K562 (cell line): ENCODE results near the gene TMEM150A. TPM values are rescaled to one million over a fixed set of nuclear protein-coding genes. Genes with fewer than 3 reads are reported as not detected.

Source experiments
- ATAC-seq: fragments of 200-7000 bp; cut with Tn5 transposase; 3 replicates; pipeline ENCODE4 v1.9.1; 2020; ENCODE audit warnings: moderate library complexity
- BruUV-seq: library from RNA; stranded (reverse); fragments of 400-500 nt; replicated peaks from 2 replicates; lab custom pipeline; 2021; lab: Mats Ljungman, UMichigan
- CTCF ChIA-PET: fragments of 300-600 bp; formaldehyde crosslinking; extraction: SDS; loops from one replicate; lab custom pipeline; 2021; ENCODE audit warnings: low intra/inter-chr PET ratio; lab: Yijun Ruan, JAX
- POLR2A ChIA-PET: fragments of 300-600, 350-650 bp; sonication (Branson Sonifier 250); formaldehyde crosslinking; extraction: SDS; loops from one replicate; lab custom pipeline; 2021; ENCODE audit warnings: antibody characterized with exemption, inconsistent platforms; lab: Yijun Ruan, JAX
- DNase-seq, 4 experiments: peaks; one replicate each; pipeline versions ENCODE4 v3.0.0 to v3.0.0-alpha.2; 2011 to 2018; ENCODE audit warnings: low spot score in 3 of 4, mixed read lengths in 3 of 4; ENCODE audit errors: extremely low read depth in 1 of 4
- FAIRE-seq: peaks from 2 replicates; lab custom pipeline; 2011; peaks lifted over from hg19 to GRCh38; lab: Jason Lieb, UNC
- H2AFZ ChIP-seq: 2 replicates; pipeline ENCODE4 v1.6.0; 2011; ENCODE audit warnings: low read depth, low read length, control low read depth, inconsistent platforms
- H3K27ac ChIP-seq: fragments of 200-600 bp; 3 replicates; pipeline ENCODE4 v1.8.0; 2011; ENCODE audit warnings: low read depth, mild to moderate bottlenecking, control low read depth, inconsistent platforms, low read length, moderate library complexity, mixed read lengths; ENCODE audit errors: extremely low read depth
- H3K27me3 ChIP-seq, 2 experiments: fragments of 300-600 bp in 1 of 2; 2 replicates in 1 of 2; 3 replicates in 1 of 2; pipeline versions ENCODE4 v1.6.0 to v1.8.0; 2011; ENCODE audit warnings: inconsistent platforms in 2 of 2, low read length in 2 of 2, mild to moderate bottlenecking in 1 of 2, mixed read lengths in 1 of 2, moderate library complexity in 1 of 2; ENCODE audit not compliant: control insufficient read depth in 2 of 2, insufficient read depth in 2 of 2
- H3K36me3 ChIP-seq: fragments of 300-600 bp; 3 replicates; pipeline ENCODE4 v1.8.0; 2011; ENCODE audit warnings: mild to moderate bottlenecking, low read length, inconsistent platforms; ENCODE audit not compliant: control insufficient read depth, insufficient read depth
- H3K4me1 ChIP-seq, 2 experiments: fragments of 200-600 bp in 1 of 2; replicated peaks in 1 of 2; 2 replicates in 1 of 2; 3 replicates in 1 of 2; pipeline versions ENCODE4 v1.5.1 to v1.8.0; 2011; ENCODE audit warnings: inconsistent platforms in 2 of 2, low read length in 2 of 2, mild to moderate bottlenecking in 1 of 2, mixed read lengths in 1 of 2, moderate library complexity in 1 of 2; ENCODE audit not compliant: control insufficient read depth in 2 of 2, insufficient read depth in 2 of 2
- H3K4me2 ChIP-seq: 2 replicates; pipeline ENCODE4 v1.6.1; 2011; ENCODE audit warnings: low read length, control low read depth, inconsistent platforms, mixed read lengths; ENCODE audit not compliant: insufficient read depth
- H3K4me3 ChIP-seq: fragments of 200-600 bp; sonication (generic), shearing (Covaris generic); 2 replicates; pipeline ENCODE4 v1.5.1; 2016; ENCODE audit warnings: control low read depth, inconsistent platforms
- H3K79me2 ChIP-seq: fragments of 200-600 bp; 3 replicates; pipeline ENCODE4 v1.8.0; 2011; ENCODE audit warnings: low read length, inconsistent platforms; ENCODE audit not compliant: control insufficient read depth, insufficient read depth
- H3K9ac ChIP-seq, 2 experiments: 2 replicates each; pipeline versions ENCODE4 v1.6.0 to v1.6.1; 2011; ENCODE audit warnings: low read depth in 2 of 2, low read length in 2 of 2, control low read depth in 1 of 2, inconsistent platforms in 1 of 2, mild to moderate bottlenecking in 1 of 2, mixed read lengths in 1 of 2; ENCODE audit not compliant: insufficient read depth in 1 of 2
- H3K9me1 ChIP-seq: one replicate; pipeline ENCODE4 v1.6.0; 2011; ENCODE audit warnings: inconsistent platforms, mild to moderate bottlenecking, low read length, moderate library complexity; ENCODE audit not compliant: control insufficient read depth, insufficient read depth
- H3K9me3 ChIP-seq: replicated peaks from 2 replicates; pipeline ENCODE4 v1.5.1; 2011; ENCODE audit warnings: low read depth, low read length, inconsistent platforms; ENCODE audit not compliant: control insufficient read depth, insufficient read depth
- H4K20me1 ChIP-seq: replicated peaks from 2 replicates; pipeline ENCODE4 v1.6.1; 2011; ENCODE audit warnings: low read length, inconsistent platforms, mixed read lengths; ENCODE audit not compliant: control insufficient read depth, insufficient read depth
- CHD2 ChIP-seq: IDR thresholded peaks from 2 replicates; pipeline ENCODE4 v1.6.1; 2011; ENCODE audit warnings: low read depth, low read length
- ETV6 ChIP-seq, 3 experiments: fragments of 150-350 bp in 1 of 3; sonication (generic) in 1 of 3; formaldehyde crosslinking in 1 of 3; IDR thresholded peaks; 2 replicates each; pipeline versions ENCODE4 v1.6.1 to v1.8.0; 2014 to 2022; ENCODE audit warnings: borderline replicate concordance in 2 of 3, low read depth in 2 of 3, antibody characterized with exemption in 1 of 3, low read length in 1 of 3, mild to moderate bottlenecking in 1 of 3, missing genetic modification reagents in 1 of 3
- HLTF ChIP-seq: fragments of 450-650 bp; IDR thresholded peaks from 2 replicates; pipeline ENCODE4 v1.6.1; 2016
- ILK ChIP-seq: fragments of 450-650 bp; IDR thresholded peaks from 2 replicates; pipeline ENCODE4 v1.6.1; 2016; ENCODE audit warnings: missing genetic modification characterization, low read depth, mild to moderate bottlenecking, missing compliant biosample characterization, moderate library complexity, borderline replicate concordance
- IRF1 ChIP-seq: sonication (generic); formaldehyde crosslinking; IDR thresholded peaks from 2 replicates; pipeline ENCODE4 v1.8.0; 2022; ENCODE audit warnings: missing genetic modification reagents, mild to moderate bottlenecking, borderline replicate concordance
- MIER1 ChIP-seq: fragments of 450-650 bp; IDR thresholded peaks from 2 replicates; pipeline ENCODE4 v1.6.1; 2016; ENCODE audit warnings: antibody characterized with exemption, mild to moderate bottlenecking, low read depth
- PTBP1 ChIP-seq: fragments of 200-400 bp; formaldehyde crosslinking; IDR thresholded peaks from 2 replicates; pipeline ENCODE4 v1.6.1; 2017; ENCODE audit warnings: low read depth, low read length
- SMARCB1 ChIP-seq: IDR thresholded peaks from 2 replicates; pipeline ENCODE4 v1.6.1; 2011; ENCODE audit warnings: improper control_type of control experiment, low read depth; ENCODE audit not compliant: insufficient read length
- ZBTB33 ChIP-seq: sonication (generic); formaldehyde crosslinking; IDR thresholded peaks from 2 replicates; pipeline ENCODE4 v1.8.1; 2023; ENCODE audit warnings: mild to moderate bottlenecking, missing genetic modification reagents
- ZNF316 ChIP-seq: fragments of 450-650 bp; IDR thresholded peaks from 2 replicates; pipeline ENCODE4 v1.6.1; 2016
- ZNF639 ChIP-seq, 2 experiments: fragments of 200-800 bp in 1 of 2; sonication (Bioruptor generic) in 1 of 2; sonication (generic) in 1 of 2; formaldehyde crosslinking in 1 of 2; IDR thresholded peaks in 1 of 2; conservative IDR thresholded peaks in 1 of 2; 2 replicates each; pipeline versions ENCODE4 v1.5.0 to v1.6.1; 2016 to 2020; ENCODE audit warnings: missing compliant biosample characterization in 1 of 2, missing genetic modification characterization in 1 of 2, missing genetic modification reagents in 1 of 2
- WGBS: fragments of 100-300 bp; shearing (Covaris generic); methylation state at CpG from one replicate; pipeline ENCODE4 v1.1.6; 2016; ENCODE audit warnings: low coverage, mixed read lengths; ENCODE audit not compliant: insufficient coverage; ENCODE audit errors: missing lambda C conversion rate; 5-methylcytosine and 5-hydroxymethylcytosine counted together
- in situ Hi-C: fragments of 300-500 bp; cut with MboI; formaldehyde crosslinking; loops from 4 replicates; pipeline ENCODE4 v1.15.0; 2018; ENCODE audit warnings: inconsistent platforms, mixed read lengths
- intact Hi-C: fragments of 100-400 bp; cut with micrococcal nuclease; formaldehyde crosslinking; loops from 2 replicates; pipeline ENCODE4 v1.14.2; 2022
- polyA plus RNA-seq, 8 experiments: library from polyadenylated mRNA; depleted of rRNA in 4 of 8; stranded (reverse) in 5 of 8; unstranded in 3 of 8; fragments of >200 nt; fragmentation: Nextera tagmentation in 2 of 8; fragmentation: Illumina TruSeq in 1 of 8; extraction: Ambion mirVana in 2 of 8; extraction: Trizol in 1 of 8; gene quantifications; 2 replicates each; pipeline versions ENCODE4 v1.2.1 to v1.2.3, GENCODE V29; 2011 to 2014; ENCODE audit warnings: inconsistent platforms in 1 of 8, missing spikeins in 1 of 8
- total RNA-seq, 7 experiments: library from RNA; depleted of rRNA in 6 of 7; stranded (reverse); fragments of >200 nt in 6 of 7; fragmentation: Illumina TruSeq in 2 of 7; extraction: Trizol in 2 of 7; gene quantifications; 2 replicates each; pipeline versions ENCODE4 v1.2.1 to v1.2.3, GENCODE V29; 2011 to 2021; ENCODE audit warnings: low replicate concordance in 1 of 7

TMEM150A gene
- total and polyA plus RNA-seq, 9 of the 15 experiments (the other 6 are each of a cell fraction or from before 2014, with no cell fraction given), result 3.9 to 17.1 (median 8.4) TPM

- no peak overlapping the region for H3K27ac ChIP-seq
- no peaks in the 10 kb centered on the region for H3K4me1 ChIP-seq
- H3K79me2 ChIP-seq, result no peaks in the 10 kb centered on the region; the same call in 2 of the 3 replicates
- peaks cover 88% of the 10 kb centered on the region for H3K36me3 ChIP-seq
- no peaks in the 10 kb centered on the region for H3K27me3 ChIP-seq
- intact Hi-C loops (no loop called here), in situ Hi-C loops (no loop called here)
- DNase-seq (no peak), FAIRE-seq (no peak)
- ChIA-PET CTCF (no interaction called here), POLR2A (interaction anchor here (0.8 to 1.4 kb wide), 4 partner anchors 10 to 81 kb away, joined by 5 to 7 read pairs (median 5); no protein-coding TSS in a partner anchor)
- no peak overlapping the region for H3K9ac ChIP-seq
- H3K9me3 ChIP-seq, result no peaks in the 10 kb centered on the region
- no peak overlapping the region for H2AFZ ChIP-seq
- TF ChIP-seq IRF1 (CRISPR knock-in tag), result no peak
- TF ChIP-seq MIER1, result no peak
- TF ChIP-seq ZNF316, result no peak
- TF ChIP-seq ZNF639 (CRISPR knock-in tag; conservative IDR thresholded peaks at IDR 0.05 in 1 of 2, IDR thresholded peaks at IDR 0.05 in 1 of 2), result no peak
- TF ChIP-seq ETV6 (IDR thresholded peaks at IDR 0.05; ENCODE audit: borderline replicate concordance in 1 of 2, low read depth in 2 of 2, low read length in 1 of 2), result no peak
- TF ChIP-seq ETV6 (CRISPR knock-in tag; IDR thresholded peaks at IDR 0.05; ENCODE audit: borderline replicate concordance), result no peak
- TF ChIP-seq ILK (tag), result no peak
- TF ChIP-seq CHD2, result no peak
- no peak for TF ChIP-seq SMARCB1
- no peak for TF ChIP-seq HLTF
- no peak for TF ChIP-seq ZBTB33 (CRISPR knock-in tag)
- no peak for TF ChIP-seq PTBP1
- TF ChIP-seq, all 486 proteins: peak for 0
- no peaks in the 10 kb centered on the region for H3K9me1 ChIP-seq
- no TSS peak for BruUV-seq
- no peak overlapping the region for H3K4me3 ChIP-seq
- ATAC-seq, result no peak
- H4K20me1 ChIP-seq, result no peaks in the 10 kb centered on the region; the same call in 1 of the 2 replicates
- no peak overlapping the region for H3K4me2 ChIP-seq
- WGBS, result 97% methylated on average over 2 of the region's 3 CpGs
These were observed 28.8 kb upstream of the TMEM150A start for GRCh38 chr2:85631316-85631715.
